Measurements from ENCODE around the gene MS4A18.

- TF ChIP-seq CTCF (IDR thresholded peaks at IDR 0.05) (no peak), POLR2A (IDR thresholded peaks at IDR 0.05) (no peak)
Measured at GRCh38 chr11:60769273-60769672, 44.8 kb downstream of the MS4A18 start.

Measured in adrenal gland (tissue), 5 donors.